Chondrocyte (in vitro differentiated cells): ENCODE measurements around the gene PLIN4. TPM values are rescaled to one million over a fixed set of nuclear protein-coding genes. Genes with fewer than 3 reads are reported as not detected.

Experiments
- DNase-seq: peaks from one replicate; pipeline ENCODE4 v3.0.0; 2021; ENCODE audit warnings: mixed read lengths, low spot score
- H3K27ac Mint-ChIP-seq: one replicate; pipeline ENCODE4 v1.8.0; 2021; ENCODE audit warnings: mild to moderate bottlenecking, moderate library complexity, mixed read lengths; ENCODE audit not compliant: unreplicated experiment
- H3K27me3 Mint-ChIP-seq: 2 replicates; pipeline ENCODE4 v1.8.0; 2021; ENCODE audit warnings: low read depth, mixed read lengths
- H3K36me3 Mint-ChIP-seq: 2 replicates; pipeline ENCODE4 v1.8.0; 2021; ENCODE audit warnings: low read depth, mixed read lengths
- H3K4me1 Mint-ChIP-seq: 2 replicates; pipeline ENCODE4 v1.8.0; 2021; ENCODE audit warnings: low read depth, mild to moderate bottlenecking, mixed read lengths
- H3K4me3 Mint-ChIP-seq: one replicate; pipeline ENCODE4 v1.8.0; 2021; ENCODE audit warnings: mild to moderate bottlenecking, moderate library complexity, mixed read lengths; ENCODE audit not compliant: unreplicated experiment
- H3K9me3 Mint-ChIP-seq: 2 replicates; pipeline ENCODE4 v1.8.0; 2021; ENCODE audit warnings: low read depth, mixed read lengths
- total RNA-seq: library from RNA; stranded (reverse); gene quantifications from 3 replicates; pipeline ENCODE4 v1.2.1, GENCODE V29; 2021
- TF ChIP-seq, protein P1 (sequence below): fragments of 200-600 bp; sonication (generic); IDR thresholded peaks from 2 replicates; pipeline ENCODE4 v1.5.0; 2021; ENCODE audit warnings: antibody characterized with exemption, mild to moderate bottlenecking, moderate library complexity

Gene PLIN4
- total RNA-seq, 1 donor from 2014 or later: 0.05 TPM

DNA sequence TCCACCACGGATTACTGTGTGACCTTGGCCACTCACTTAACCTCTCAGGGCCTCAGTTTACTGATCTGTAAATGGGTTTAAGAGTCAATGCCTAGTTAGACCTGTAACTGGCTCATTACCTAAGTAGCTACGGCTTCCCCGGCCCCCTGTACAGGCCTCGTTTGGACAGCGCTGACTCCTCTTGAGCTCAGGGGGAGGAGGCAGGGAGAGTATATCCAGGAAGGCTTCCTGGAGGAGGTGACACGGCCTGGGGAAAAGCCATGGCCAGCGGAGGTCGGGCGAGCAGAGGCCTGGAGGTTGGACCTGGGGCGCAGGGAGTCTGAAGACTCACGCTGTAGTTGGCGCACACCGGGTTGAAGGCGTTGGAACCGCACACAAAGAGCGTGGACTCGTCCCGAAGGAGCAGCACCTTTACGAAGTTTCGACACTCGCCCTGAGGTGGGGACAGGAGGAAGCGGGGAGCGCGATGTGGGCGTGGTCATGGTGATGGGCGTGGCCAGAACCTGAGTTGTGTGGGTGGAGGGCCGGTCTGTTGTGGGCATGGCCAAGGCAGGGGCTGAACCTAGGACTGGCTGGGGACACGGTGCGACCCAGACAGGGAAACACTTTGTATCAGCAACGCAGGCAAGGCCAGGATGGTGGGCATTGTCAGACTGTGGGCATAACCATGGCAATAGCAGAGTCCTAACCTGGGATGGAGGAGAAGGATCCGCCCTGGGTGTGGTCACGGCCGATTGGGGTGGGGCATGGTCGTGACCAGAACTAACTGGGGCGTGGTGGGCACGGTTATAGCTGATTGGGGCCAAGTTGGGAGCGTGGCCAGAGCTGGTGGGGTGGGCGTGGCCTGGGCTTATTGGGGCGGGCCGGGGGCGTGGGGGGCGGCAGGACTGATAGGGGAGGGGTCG, 37.6 kb upstream of the PLIN4 start:
- Mint-ChIP-seq H3K4me1 (no peaks in the 10 kb centered on the region), H3K27ac (no peak overlapping the region), H3K4me3 (no peak overlapping the region), H3K9me3 (no peaks in the 10 kb centered on the region), H3K27me3 (no peaks in the 10 kb centered on the region), H3K36me3 (peaks cover 4% of the 10 kb centered on the region)
- TF ChIP-seq, protein P1, sequence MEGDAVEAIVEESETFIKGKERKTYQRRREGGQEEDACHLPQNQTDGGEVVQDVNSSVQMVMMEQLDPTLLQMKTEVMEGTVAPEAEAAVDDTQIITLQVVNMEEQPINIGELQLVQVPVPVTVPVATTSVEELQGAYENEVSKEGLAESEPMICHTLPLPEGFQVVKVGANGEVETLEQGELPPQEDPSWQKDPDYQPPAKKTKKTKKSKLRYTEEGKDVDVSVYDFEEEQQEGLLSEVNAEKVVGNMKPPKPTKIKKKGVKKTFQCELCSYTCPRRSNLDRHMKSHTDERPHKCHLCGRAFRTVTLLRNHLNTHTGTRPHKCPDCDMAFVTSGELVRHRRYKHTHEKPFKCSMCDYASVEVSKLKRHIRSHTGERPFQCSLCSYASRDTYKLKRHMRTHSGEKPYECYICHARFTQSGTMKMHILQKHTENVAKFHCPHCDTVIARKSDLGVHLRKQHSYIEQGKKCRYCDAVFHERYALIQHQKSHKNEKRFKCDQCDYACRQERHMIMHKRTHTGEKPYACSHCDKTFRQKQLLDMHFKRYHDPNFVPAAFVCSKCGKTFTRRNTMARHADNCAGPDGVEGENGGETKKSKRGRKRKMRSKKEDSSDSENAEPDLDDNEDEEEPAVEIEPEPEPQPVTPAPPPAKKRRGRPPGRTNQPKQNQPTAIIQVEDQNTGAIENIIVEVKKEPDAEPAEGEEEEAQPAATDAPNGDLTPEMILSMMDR: no peak
- DNase-seq: peak; percentile 83

DNA sequence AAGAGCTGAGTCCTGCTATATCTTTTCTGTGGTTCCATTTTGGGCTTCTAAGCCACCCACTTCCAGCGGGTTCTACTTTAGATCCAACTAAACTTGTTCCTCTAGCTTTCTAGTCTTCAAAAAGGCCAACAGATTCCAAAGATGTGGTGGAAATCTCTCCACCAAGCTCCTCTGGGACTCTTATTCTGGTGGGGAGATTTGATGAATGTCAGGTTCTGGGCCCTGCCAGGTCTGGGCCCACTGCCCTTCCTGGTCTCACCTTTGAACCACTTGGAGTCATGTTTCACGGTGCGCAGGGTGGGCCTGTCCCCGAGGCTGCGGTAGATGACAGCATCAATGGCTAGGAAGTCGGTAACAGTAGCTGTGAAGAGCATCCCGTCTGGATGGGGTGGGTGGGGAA, 36.4 kb upstream of the PLIN4 start:
- Mint-ChIP-seq H3K9me3 (no peaks in the 10 kb centered on the region), H3K4me3 (no peak overlapping the region), H3K27ac (peak overlapping the region; percentile 27), H3K4me1 (no peaks in the 10 kb centered on the region), H3K27me3 (no peaks in the 10 kb centered on the region), H3K36me3 (peaks cover 4% of the 10 kb centered on the region)
- DNase-seq: no peak
- TF ChIP-seq, protein P1: no peak

DNA sequence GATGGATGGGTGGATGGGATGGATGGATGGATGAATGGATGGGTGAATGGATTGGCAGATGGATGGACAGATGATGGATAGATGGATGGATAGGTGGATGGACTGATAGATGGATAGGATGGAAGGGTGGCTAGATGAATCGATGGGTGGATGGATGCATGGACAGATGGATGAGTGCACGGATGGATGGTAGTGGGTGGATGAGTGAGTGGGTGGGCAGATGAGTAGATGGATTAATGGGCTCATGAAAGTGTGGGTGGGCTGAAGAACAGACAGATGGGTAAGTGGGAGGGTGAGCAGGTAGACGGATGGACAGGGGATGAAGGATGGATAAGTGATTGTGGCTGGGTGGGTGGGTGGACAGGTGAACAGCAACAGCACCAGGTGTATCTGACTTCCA, 35.5 kb upstream of the PLIN4 start:
- Mint-ChIP-seq H3K9me3 (no peaks in the 10 kb centered on the region), H3K36me3 (peaks cover 4% of the 10 kb centered on the region), H3K4me3 (no peak overlapping the region), H3K4me1 (no peaks in the 10 kb centered on the region), H3K27ac (no peak overlapping the region), H3K27me3 (no peaks in the 10 kb centered on the region)
- DNase-seq: no peak
- TF ChIP-seq, protein P1: no peak

- Mint-ChIP-seq H3K9me3 (no peaks in the 10 kb centered on the region), H3K4me3 (no peak overlapping the region), H3K36me3 (peaks cover 4% of the 10 kb centered on the region), H3K27ac (no peak overlapping the region), H3K4me1 (no peaks in the 10 kb centered on the region), H3K27me3 (no peaks in the 10 kb centered on the region)
- DNase-seq: no peak
- TF ChIP-seq, protein P1: no peak
Measured at GRCh38 chr19:4553092-4553695, 34.9 kb upstream of the PLIN4 start.

DNA sequence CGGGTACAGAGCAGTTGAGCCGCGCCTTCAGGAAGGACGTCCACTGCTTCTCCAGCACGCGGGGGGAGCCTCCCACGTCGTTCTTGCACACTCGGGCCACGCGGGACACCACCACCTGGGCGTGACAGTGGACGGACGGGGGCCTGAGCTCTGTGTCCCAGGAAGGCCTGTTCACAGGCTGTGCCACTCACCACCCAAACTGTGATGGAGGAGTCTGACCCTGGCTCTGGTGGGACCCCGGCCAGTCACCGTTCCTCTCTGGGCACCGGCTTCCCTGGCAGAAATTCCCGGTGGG, 34.2 kb upstream of the PLIN4 start:
- Mint-ChIP-seq H3K4me1 (no peaks in the 10 kb centered on the region), H3K36me3 (peaks cover 4% of the 10 kb centered on the region)

More for the DNA sequence above, 34.2 kb upstream of the PLIN4 start:
- Mint-ChIP-seq H3K4me3 (no peak overlapping the region), H3K27me3 (no peaks in the 10 kb centered on the region), H3K27ac (no peak overlapping the region), H3K9me3 (no peaks in the 10 kb centered on the region)
- TF ChIP-seq, protein P1: no peak
- peak; percentile 86 for DNase-seq
